Sigmoid colon (tissue), 7 donors: ENCODE results near the gene REM2. TPM values are rescaled to one million over a fixed set of nuclear protein-coding genes. Genes with fewer than 3 reads are reported as not detected.
A peak's percentile ranks its signal among the peaks of the same experiment; 100 is the strongest.

ENCODE experiments used
- DNase-seq: peaks from one replicate; pipeline ENCODE4 v3.0.0-alpha.2; 2019
- H3K27ac ChIP-seq, 4 donors: fragments of 200-600 bp; sonication (generic); one replicate each; pipeline ENCODE4 v1.5.1; 2016 to 2019; ENCODE audit warnings: mild to moderate bottlenecking in 1 of 4
- H3K27me3 ChIP-seq, 3 donors: fragments of 200-600 bp; sonication (generic); one replicate each; pipeline ENCODE4 v1.5.1; 2019; ENCODE audit warnings: mild to moderate bottlenecking in 1 of 3
- H3K36me3 ChIP-seq, 4 donors: fragments of 200-600 bp; sonication (generic); one replicate each; pipeline ENCODE4 v1.5.1; 2016 to 2019
- H3K4me1 ChIP-seq, 4 donors: fragments of 200-600 bp; sonication (generic); one replicate each; pipeline ENCODE4 v1.5.1; 2017 to 2019
- H3K4me3 ChIP-seq, 4 donors: fragments of 200-600 bp; sonication (generic); one replicate each; pipeline ENCODE4 v1.5.1; 2017 to 2019; ENCODE audit warnings: mild to moderate bottlenecking in 2 of 4, moderate library complexity in 1 of 4
- H3K9me3 ChIP-seq, 4 donors: fragments of 200-600 bp in 3 of 4; sonication (generic) in 3 of 4; one replicate each; pipeline versions ENCODE4 v1.5.1 to v1.6.1; 2013 to 2019
- CTCF ChIP-seq, 4 experiments: fragments of 450-650 bp in 3 of 4; fragments of 200-600 bp in 1 of 4; IDR thresholded peaks; one replicate each; pipeline ENCODE4 v1.5.1; 2016 to 2019; ENCODE audit warnings: antibody characterized with exemption in 4 of 4, mild to moderate bottlenecking in 3 of 4, moderate library complexity in 2 of 4
- EP300 ChIP-seq, 4 donors: sonication (generic); formaldehyde crosslinking; IDR thresholded peaks; one replicate each; pipeline ENCODE4 v1.6.1; 2017; ENCODE audit warnings: antibody characterized with exemption in 4 of 4
- POLR2A ChIP-seq, 2 donors: fragments of 450-650 bp; IDR thresholded peaks; one replicate each; pipeline ENCODE4 v1.6.1; 2016; ENCODE audit warnings: antibody characterized with exemption in 2 of 2, mild to moderate bottlenecking in 2 of 2, moderate library complexity in 2 of 2
- POLR2AphosphoS5 ChIP-seq, 4 donors: sonication (generic); formaldehyde crosslinking; IDR thresholded peaks; one replicate each; pipeline ENCODE4 v1.6.1; 2017; ENCODE audit warnings: antibody characterized with exemption in 4 of 4
- WGBS, 2 donors: extraction: QIAGEN DNeasy Blood & Tissue Kit; methylation state at CpG; one replicate each; pipeline ENCODE4 v1.1.7; 2013; 5-methylcytosine and 5-hydroxymethylcytosine counted together
- intact Hi-C: fragments of 100-400 bp; cut with DNase I; formaldehyde crosslinking; loops from one replicate; pipeline ENCODE4 v1.15.1; 2023
- polyA plus RNA-seq, 3 donors: library from polyadenylated mRNA; stranded (reverse); fragments of 200-250 nt; gene quantifications; one replicate each; pipeline ENCODE4 v1.2.3, GENCODE V29; 2013
- total RNA-seq, 4 donors: library from RNA; depleted of rRNA; stranded (reverse); fragments of >200 nt; gene quantifications; one replicate each; pipeline ENCODE4 v1.1.0, GENCODE V29; 2016
- donor health status: healthy with polysubstance abuse.
- donor health status: Bipolar disorder and iron deficiency.
- donor health status: healthy.

REM2 gene
- 1 to 10 TPM in 1 of 4 donors, under 1 TPM in 2, not detected in 1; 0.71 to 1.4 (median 0.81) TPM for total RNA-seq
- polyA plus RNA-seq, result under 1 TPM in 2 of 3 donors, not detected in 1; 0.60 to 0.96 TPM

DNA sequence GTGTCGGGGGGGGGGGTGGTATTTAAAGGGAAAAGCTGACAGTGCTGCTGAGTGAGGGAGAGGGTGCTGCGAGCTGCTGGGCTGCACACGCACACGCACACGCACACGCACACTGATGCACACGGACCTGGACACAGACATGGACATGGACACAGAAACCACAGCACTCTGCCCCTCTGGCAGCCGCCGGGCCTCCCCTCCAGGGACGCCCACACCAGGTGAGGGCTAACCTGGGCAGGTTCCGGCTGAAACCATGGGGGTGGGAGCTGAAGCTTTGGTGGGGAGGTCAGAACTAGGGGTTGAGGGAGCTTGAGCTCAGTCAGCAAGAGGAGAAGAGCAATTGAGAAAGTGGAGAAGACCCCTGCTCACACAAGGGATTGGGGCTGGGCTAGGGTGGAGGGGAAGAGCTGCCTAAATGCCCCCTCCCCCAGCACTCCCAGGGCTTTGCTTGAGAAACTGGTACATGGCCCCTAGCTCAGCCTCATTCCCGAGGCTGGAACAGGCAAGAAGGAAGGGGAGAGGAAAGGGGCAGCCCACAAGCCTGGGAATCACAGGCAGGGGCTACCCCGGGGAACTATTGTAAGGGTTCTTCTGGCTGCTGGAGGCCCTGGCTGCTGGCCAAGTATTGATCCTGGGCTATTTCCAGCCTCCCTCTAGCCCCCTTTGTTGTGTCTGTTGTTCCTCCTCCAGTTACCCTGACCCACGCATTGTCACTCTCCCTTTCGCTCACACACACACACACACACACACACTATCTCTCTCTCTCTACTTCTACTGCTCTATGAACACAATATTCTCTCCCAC lies at the start of gene REM2:
Gene REM2, plus strand, starts transcription at position 50 of the 804 bp plus-strand sequence. Its CDS starts 66 bp downstream, at position 116.
- WGBS, 2 donors, result 27 to 50% methylated on average over 15 of the region's 15 CpGs
- Histone ChIP-seq H3K9me3 (no peaks in the 10 kb centered on the region), H3K4me3 (no peak within 1 kb of the TSS), H3K36me3 (peaks cover 3 to 13% (median 6%) of the 10 kb centered on the region in 4 donors), H3K4me1 (peaks cover 0 to 40% (median 28%) of the 10 kb centered on the region in 4 donors), H3K27me3 (no peaks in the 10 kb centered on the region), H3K27ac (no peak within 1 kb of the TSS)
- intact Hi-C loops, result no loop called here
- no peak for DNase-seq
- TF ChIP-seq POLR2AphosphoS5 (IDR thresholded peaks at IDR 0.05), result peak in 2 of 4 donors; percentile 49 to 58
- TF ChIP-seq CTCF (IDR thresholded peaks at IDR 0.05), result no peak

DNA sequence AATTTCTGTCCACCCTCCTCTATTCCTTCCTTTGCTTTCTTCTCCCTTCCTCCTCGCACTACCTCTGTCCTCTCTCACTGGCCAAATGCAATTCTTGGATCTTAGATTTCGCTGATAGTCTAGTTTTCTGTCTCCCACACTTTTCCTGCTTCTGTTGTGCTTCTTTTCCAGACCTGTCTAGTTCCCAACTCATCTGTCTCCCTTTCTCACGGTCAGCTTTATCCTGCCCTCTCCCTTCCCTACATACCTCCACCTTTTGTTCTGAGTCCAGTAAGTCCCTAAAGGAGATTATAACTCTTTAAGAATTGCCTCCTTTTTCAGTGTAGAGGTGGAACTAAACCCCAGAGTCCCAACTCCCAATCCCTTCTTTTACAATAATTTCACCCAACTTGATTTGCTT lies 47.5 kb upstream of the REM2 start:
- WGBS, 2 donors, result 88 to 90% methylated on average over 3 of the region's 3 CpGs
- no peak for DNase-seq
- Histone ChIP-seq H3K27ac (peak overlapping the region; percentile 97 to 100 (median 98)), H3K27me3 (no peaks in the 10 kb centered on the region), H3K4me3 (no peak overlapping the region), H3K4me1 (peaks cover 0 to 37% (median 30%) of the 10 kb centered on the region in 4 donors), H3K9me3 (no peaks in the 10 kb centered on the region), H3K36me3 (peaks cover 0 to 20% (median 9%) of the 10 kb centered on the region in 4 donors)
- TF ChIP-seq POLR2AphosphoS5 (IDR thresholded peaks at IDR 0.05) (no peak), EP300 (IDR thresholded peaks at IDR 0.05) (no peak), CTCF (IDR thresholded peaks at IDR 0.05) (no peak), POLR2A (IDR thresholded peaks at IDR 0.05) (no peak)
- intact Hi-C loops, result loop anchor here (5.0 kb wide), 1 partner anchor 37 kb away; the partner anchor contains the start of gene LRP10

GRCh38 chr14:22836301-22837113 lies 46.5 kb upstream of the REM2 start, which contains the start of gene MMP14:
Gene MMP14 (plus strand): TSS chr14:22836585. CDS start chr14:22836818, 233 bp downstream.
- DNase-seq, result peak; percentile 94
- H3K4me3 ChIP-seq, result peak within 1 kb of the TSS; percentile 95 to 98 (median 97)
- 4 to 11% methylated on average over 46 of the region's 46 CpGs for WGBS, 2 donors
- H3K27ac ChIP-seq, result peak within 1 kb of the TSS; percentile 97 to 100 (median 98)
- H3K36me3 ChIP-seq, result peaks cover 5 to 26% (median 15%) of the 10 kb centered on the region in 4 donors
- no peaks in the 10 kb centered on the region for H3K27me3 ChIP-seq
- H3K4me1 ChIP-seq, result peaks cover 0 to 43% (median 37%) of the 10 kb centered on the region in 4 donors
- intact Hi-C loops, result loop anchor here (1.0 to 5.0 kb wide), 2 partner anchors 15 to 36 kb away; partner anchors contain the start of gene LRP10
- no peaks in the 10 kb centered on the region for H3K9me3 ChIP-seq
- TF ChIP-seq EP300 (IDR thresholded peaks at IDR 0.05) (no peak), POLR2A (IDR thresholded peaks at IDR 0.05) (peak; percentile 75 to 90), POLR2AphosphoS5 (IDR thresholded peaks at IDR 0.05) (peak; percentile 89 to 95 (median 92)), CTCF (IDR thresholded peaks at IDR 0.05) (peak; percentile 28 to 53 (median 46))

DNA sequence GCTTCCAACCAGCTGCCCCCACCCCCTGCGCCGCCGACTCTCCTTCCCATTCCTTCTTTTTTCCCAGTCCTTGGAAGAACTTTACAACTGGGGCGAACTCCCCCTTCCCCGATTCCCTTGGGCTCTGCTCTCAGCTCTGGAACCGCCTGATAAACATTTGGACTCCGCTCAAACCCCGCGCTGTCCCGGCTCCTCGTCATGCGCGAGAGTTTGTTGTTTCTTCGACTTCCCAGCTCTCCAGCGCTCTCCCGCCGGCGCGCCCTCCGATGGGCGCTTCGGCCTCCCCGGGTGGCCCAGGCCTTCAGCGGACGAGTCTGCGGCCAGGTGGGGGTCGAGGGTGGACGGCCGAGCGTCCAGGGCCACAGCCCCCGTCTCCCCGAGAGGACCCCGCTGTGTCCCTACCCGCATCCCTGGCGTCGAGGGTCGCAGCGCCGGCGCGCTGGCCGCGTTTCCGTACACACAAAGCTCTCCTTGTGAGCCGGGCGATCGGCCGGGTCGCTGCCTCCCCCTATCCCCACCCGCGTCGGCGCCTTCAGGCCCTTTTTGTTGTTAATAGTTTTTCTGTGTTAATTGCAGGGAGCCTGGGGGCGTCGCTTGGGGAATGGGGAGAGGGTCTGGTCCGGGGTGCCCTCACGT lies 45.8 kb upstream of the REM2 start:
- intact Hi-C loops, result loop anchor here (1.0 to 5.0 kb wide), 2 partner anchors 14 to 35 kb away; partner anchors contain the start of gene LRP10
- 2 to 3% methylated on average over 57 of the region's 57 CpGs for WGBS, 2 donors

More for the DNA sequence above, 45.8 kb upstream of the REM2 start:
- peaks cover 0 to 50% (median 42%) of the 10 kb centered on the region in 4 donors for H3K4me1 ChIP-seq
- peak overlapping the region; percentile 97 to 100 (median 98) for H3K27ac ChIP-seq
- no peaks in the 10 kb centered on the region for H3K9me3 ChIP-seq
- TF ChIP-seq POLR2AphosphoS5 (IDR thresholded peaks at IDR 0.05) (peak; percentile 8 to 60 (median 34)), EP300 (IDR thresholded peaks at IDR 0.05) (no peak), CTCF (IDR thresholded peaks at IDR 0.05) (no peak), POLR2A (IDR thresholded peaks at IDR 0.05) (peak; percentile 27 to 58)
- DNase-seq, result peak; percentile 86
- H3K36me3 ChIP-seq, result peaks cover 12 to 34% (median 22%) of the 10 kb centered on the region in 4 donors
- peak overlapping the region; percentile 95 to 98 (median 97) for H3K4me3 ChIP-seq
- H3K27me3 ChIP-seq, result no peaks in the 10 kb centered on the region
